CD4-positive, alpha-beta T cell treated with Interferon alpha-2 for 1 hour (primary cell): Measurements from ENCODE around the gene VPS54.
"Not testable (repeated sequence)": the region's sequence is repeated elsewhere in the genome, so short reads cannot be mapped to it uniquely, and the experiment has no call there.

Experiments used
- DNase-seq, 2 donors: peaks; one replicate each; pipeline ENCODE4 v3.0.0-alpha.2; 2020 to 2022

VPS54 gene

DNA sequence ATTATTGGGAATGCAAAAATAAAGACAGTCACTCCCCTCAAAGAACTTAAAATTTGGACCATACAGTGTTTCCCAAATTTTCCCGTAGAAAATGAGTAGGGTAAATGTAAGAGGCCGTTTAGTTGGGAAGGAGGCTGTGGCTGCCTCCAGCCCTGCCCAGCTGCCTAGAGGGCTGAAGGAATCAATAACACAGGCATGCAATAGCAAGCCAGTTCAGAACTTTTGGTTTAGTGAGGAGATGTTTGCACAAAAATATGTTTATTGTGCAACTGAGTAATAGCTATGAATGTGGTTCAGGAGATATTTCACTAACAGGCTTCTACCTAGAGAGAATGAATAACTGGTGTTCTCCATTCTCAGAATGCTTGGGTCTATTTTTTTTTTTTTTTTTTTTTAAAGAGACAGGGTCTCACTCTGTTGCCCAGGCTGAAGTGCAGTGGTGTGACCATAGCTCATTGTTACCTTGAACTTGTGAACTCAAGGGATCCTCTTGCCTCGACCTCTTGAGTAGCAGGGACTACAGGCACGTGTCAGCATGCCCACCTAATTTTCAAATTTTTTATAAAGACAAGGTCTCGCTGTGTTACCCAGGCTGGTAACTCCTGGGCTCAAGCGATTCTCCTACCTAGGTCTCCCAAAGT, 153.9 kb downstream of the VPS54 start:
- DNase-seq = no peak

DNA sequence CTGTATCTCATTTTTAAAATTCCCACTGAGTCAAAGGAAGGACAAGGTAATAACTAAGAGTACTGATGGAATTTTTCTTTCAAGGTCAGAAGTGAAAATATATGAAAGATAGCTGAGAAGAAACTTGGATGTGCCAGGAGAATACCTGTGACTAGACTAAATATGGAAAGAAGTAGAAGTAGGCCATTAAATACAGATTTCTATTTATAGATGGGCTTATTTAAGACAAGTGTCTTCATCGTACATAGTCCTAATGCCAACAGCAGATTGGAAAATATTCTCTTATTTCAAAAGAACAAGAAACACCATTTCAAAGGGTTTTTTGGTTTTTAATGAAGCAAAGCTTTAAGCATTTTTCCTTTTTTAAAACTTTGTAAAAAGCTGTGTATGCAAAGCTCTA, 155.5 kb downstream of the VPS54 start:
- no peak for DNase-seq

- no peak for DNase-seq
These were observed 156.4 kb downstream of the VPS54 start for GRCh38 chr2:63862806-63863205.

- DNase-seq = peak; percentile 66 to 80
These were observed 157.9 kb downstream of the VPS54 start for GRCh38 chr2:63861220-63861822.

GRCh38 chr2:63858291-63858690, 160.9 kb downstream of the VPS54 start:
- DNase-seq = no peak

- DNase-seq = peak; percentile 72 to 86
These were observed 163.0 kb downstream of the VPS54 start for GRCh38 chr2:63856303-63856603.

DNA sequence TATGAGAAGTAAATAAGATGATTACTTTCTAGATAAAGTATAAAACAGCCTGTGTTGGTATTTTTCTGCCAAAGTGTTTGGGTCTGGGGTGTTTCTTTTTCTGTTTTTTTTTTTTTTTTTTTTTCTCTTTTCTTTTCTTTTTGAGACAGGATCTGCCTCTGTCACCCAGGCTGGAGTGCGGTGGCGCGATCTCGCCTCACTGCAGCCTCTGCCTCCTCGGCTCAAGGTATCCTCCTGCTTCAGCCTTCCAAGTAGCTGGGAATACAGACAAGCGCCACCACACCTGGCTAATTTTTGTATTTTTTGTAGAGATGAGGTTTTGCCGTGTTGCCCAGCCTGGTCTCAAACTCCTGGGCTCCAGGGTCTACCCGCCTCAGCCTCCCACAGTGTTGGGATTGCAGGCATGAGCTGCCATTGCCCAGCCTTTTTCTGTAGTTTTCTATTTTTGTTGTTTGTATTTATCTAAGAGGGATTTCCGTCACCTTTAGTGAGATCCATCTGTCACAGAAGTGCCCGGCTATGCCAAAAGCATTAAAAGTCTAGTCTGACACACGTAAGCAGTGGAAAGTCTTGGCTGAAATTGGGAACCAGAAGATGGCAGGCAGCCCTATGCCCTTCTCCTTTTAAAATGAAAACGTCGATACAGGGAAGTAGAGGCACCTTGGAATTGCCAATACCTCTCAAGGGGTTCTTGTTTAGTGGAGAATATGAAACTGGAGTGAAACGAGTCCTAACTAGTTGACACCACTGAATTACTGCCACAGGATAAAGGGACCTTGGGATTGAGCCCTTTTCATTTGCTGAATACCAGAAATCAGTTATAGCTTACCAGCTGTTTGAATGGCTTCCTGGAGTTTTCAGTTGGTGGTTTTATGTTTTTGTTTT, 163.6 kb downstream of the VPS54 start:
- no peak for DNase-seq

GRCh38 chr2:63853527-63854310, 165.5 kb downstream of the VPS54 start:
- no peak for DNase-seq

DNA sequence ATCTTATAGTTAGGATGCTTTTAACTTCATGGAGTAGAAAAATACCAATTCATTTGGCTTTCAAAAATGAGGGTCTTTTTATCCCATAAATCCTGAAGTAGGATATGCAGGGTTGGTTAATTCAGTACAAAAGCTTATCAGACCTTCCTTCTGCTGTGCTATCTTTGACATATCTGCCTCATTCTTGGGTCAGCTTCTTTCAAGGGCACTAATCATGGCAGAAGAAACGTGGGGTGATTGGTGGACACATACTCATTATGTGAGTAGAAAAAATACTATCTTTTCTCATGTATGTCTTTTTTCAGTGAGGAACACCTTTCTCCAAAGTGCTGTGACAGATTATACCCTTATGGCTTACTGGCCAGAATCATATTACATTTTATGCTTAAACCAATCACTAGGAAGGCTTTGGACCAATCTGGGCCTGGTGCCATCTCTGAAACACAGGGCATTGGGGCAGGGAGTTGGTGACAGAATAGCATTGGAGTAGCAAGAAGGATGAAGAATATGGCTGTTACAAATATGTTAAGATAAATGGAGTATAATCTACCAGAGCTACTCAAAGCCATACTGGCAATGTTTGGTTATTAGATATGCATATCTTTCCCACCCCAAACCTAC, 167.4 kb downstream of the VPS54 start:
- no peak for DNase-seq

- peak in 1 of 2 donors; percentile 27 for DNase-seq
These were observed 168.6 kb downstream of the VPS54 start for GRCh38 chr2:63850649-63851048.

GRCh38 chr2:63850204-63850571, 169.0 kb downstream of the VPS54 start:
- no peak for DNase-seq

DNA sequence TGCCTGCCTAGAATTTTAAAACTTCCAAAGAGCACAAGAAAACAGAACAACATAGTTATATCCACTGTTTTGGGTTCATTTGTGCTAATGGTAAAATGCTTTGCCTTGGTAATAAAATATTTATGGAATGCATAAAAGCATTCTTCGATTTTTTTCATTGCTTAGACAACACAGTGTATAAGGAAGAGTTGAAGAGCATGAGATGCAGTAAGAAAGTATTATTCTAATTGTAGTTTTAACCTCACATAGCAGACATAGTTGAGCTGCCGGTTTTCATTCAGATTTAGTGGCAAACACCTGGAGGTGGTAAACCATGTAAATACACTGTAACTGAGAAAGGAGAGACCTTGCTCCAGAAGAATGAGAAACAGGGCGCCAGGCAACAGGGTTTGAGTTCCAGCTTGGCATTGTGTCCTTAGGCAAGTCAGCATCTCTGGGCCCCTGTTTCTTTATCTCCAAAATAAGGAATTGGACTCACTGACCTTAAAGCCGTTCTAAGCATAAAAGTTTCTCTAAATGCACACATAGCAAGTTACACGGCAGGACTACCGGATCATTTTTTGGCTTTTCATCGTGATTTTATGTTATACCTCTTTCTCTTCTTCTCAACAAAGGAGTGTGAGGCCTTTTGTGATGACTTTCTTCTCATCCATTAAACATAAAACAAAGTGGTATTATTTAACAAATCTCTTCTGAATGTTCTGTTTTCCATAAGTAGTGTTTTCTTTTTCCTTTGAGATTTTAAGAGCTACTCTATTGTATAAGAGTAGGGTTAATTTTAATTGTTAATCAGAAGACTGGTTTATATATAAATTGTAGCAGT, 169.6 kb downstream of the VPS54 start:
- no peak for DNase-seq

DNA sequence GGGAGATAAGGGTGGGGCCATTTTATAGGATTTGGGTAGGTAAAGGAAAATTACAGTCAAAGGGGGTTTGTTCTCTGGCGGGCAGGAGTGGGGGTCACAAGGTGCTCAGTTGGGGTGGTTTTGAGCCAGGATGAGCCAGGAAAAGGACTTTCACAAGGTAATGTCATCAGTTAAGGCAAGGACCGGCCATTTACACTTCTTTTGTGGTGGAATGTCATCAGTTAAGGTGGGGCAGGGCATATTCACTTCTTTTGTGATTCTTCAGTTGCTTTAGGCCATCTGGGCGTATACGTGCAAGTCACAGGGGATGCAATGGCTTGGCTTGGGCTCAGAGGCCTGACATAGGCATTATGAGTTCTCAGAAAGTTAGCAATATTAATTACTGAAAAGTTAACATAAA, 171.7 kb downstream of the VPS54 start:
- DNase-seq = not testable (repeated sequence)

GRCh38 chr2:63846487-63846886, 172.7 kb downstream of the VPS54 start:
- DNase-seq = no peak

DNA sequence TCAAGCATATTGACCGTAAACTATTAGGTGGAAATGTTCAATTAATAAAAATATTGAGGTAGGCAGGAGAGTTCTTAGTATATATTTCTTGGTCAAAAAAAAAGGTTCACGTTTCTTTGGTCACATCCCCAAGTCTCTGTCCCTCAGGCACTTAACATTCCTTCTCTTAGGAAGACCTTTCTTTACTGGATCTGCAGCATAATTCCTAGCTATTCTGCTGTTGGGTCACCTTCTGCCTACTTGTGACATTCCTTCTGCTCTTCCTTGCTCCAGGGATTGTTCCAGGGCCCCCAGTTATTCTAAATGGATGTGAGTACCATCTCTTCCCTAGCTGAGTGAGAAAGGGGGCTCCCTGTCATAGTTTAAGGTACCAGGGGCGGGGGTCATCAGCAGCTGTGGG, 173.4 kb downstream of the VPS54 start:
- no peak for DNase-seq

- no peak for DNase-seq
These were observed 174.6 kb downstream of the VPS54 start for GRCh38 chr2:63844616-63845015.

GRCh38 chr2:63843791-63844190, 175.4 kb downstream of the VPS54 start:
- no peak for DNase-seq

- DNase-seq = no peak
These were observed 176.1 kb downstream of the VPS54 start for GRCh38 chr2:63843093-63843492.

- DNase-seq = peak in 1 of 2 donors; percentile 31
These were observed 176.8 kb downstream of the VPS54 start for GRCh38 chr2:63842149-63843061.
